Omental fat pad (tissue), 4 donors: ENCODE measurements around the gene CSTF3. TPM values are rescaled to one million over a fixed set of nuclear protein-coding genes. Genes with fewer than 3 reads are reported as not detected.

ENCODE experiments used
- ATAC-seq: fragments of 150-250 bp; one replicate; pipeline ENCODE4 v1.9.1; 2016; ENCODE audit warnings: mild to moderate bottlenecking, moderate library complexity; ENCODE audit not compliant: low FRiP score
- DNase-seq: peaks from one replicate; pipeline ENCODE4 v3.0.0-alpha.2; 2019; ENCODE audit warnings: low spot score
- total RNA-seq, 4 donors: library from RNA; depleted of rRNA; stranded (reverse); fragments of >200 nt; gene quantifications; one replicate each; pipeline ENCODE4 v1.1.0, GENCODE V29; 2016
- TF ChIP-seq, protein P1 (sequence below), 3 donors: fragments of 450-650 bp; IDR thresholded peaks; one replicate each; pipeline ENCODE4 v1.5.1; 2016 to 2017; ENCODE audit warnings: antibody characterized with exemption in 3 of 3, mild to moderate bottlenecking in 3 of 3, moderate library complexity in 2 of 3

Gene CSTF3
- total RNA-seq, 4 donors from 2014 or later, result 7.9 to 22.1 (median 11.4) TPM

DNA sequence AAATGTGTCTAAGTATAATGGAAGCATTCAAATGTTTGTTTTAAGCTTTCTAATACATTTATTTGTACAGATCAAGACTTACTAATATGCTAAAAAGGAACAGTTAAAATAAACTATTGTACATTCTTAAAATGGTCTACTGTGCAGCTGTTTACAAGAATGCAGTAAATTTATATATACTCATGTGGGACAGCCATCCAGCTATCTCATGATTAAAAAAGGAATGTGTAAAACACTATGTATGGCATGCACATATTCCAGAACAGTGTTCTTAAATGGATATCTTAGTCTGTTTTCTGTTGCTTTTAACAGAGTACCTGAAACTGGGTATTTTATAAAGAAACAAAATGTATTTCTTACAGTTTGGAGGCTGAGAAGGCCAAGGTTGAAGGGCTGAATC, 30.2 kb upstream of the CSTF3 start:
- DNase-seq (no peak), ATAC-seq (no peak)
- TF ChIP-seq, protein P1, sequence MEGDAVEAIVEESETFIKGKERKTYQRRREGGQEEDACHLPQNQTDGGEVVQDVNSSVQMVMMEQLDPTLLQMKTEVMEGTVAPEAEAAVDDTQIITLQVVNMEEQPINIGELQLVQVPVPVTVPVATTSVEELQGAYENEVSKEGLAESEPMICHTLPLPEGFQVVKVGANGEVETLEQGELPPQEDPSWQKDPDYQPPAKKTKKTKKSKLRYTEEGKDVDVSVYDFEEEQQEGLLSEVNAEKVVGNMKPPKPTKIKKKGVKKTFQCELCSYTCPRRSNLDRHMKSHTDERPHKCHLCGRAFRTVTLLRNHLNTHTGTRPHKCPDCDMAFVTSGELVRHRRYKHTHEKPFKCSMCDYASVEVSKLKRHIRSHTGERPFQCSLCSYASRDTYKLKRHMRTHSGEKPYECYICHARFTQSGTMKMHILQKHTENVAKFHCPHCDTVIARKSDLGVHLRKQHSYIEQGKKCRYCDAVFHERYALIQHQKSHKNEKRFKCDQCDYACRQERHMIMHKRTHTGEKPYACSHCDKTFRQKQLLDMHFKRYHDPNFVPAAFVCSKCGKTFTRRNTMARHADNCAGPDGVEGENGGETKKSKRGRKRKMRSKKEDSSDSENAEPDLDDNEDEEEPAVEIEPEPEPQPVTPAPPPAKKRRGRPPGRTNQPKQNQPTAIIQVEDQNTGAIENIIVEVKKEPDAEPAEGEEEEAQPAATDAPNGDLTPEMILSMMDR (IDR thresholded peaks at IDR 0.05), result no peak

DNA sequence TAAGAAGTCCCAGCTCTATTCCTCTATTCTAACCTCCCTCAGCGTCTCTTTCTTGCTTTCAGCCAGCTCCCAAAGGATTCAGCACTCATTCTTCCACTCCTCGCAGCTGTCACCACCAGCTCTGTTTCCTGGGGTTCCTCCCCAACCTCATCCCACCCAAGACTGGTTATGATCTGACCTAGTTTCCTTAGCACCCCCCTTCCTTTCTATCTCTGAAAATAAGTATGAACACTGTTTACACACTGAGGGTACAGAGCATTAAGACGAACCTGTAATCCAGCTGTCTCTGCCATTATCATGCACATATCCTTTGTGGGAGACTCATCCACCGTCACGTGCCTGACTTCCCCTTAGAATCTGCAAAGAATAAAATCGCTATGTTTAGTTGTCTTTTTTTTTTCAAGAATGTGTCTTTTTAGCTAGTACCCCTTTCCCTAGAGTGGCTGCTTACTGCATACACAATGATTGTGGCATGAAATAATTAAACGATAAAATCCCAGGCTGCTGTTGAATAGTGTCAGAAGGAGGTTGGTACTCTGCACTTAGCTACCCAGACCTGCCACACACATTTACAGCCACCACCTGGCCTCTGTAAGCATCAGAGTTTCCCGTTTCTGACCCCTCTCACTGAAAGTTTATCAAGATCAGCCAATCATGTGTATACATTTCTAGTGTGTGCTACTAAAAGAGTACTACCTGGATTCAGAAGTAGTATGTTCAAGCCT, 26.9 kb upstream of the CSTF3 start:
- ATAC-seq (no peak), DNase-seq (no peak)
- TF ChIP-seq, protein P1 (IDR thresholded peaks at IDR 0.05), result no peak

DNA sequence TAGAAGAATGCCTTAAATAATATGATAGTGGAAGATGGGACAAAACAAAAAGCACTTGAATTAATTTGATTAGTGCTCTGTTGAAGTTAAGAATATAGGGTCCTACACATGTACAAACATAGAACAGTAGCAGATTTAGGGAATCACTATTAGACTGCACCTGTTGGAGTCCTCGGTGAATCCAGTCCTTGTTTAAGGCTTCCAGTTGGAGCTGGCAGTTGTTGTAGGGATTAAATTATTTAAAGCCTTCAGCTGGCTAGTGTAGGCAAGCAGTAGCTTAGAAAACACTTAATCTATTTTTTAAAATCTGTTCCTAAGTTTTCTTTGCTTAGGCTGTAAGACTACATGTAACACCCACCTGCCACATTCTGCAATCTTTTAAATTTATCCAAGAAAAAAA, 24.5 kb upstream of the CSTF3 start:
- DNase-seq (no peak), ATAC-seq (no peak)
- TF ChIP-seq, protein P1 (IDR thresholded peaks at IDR 0.05), result no peak

DNA sequence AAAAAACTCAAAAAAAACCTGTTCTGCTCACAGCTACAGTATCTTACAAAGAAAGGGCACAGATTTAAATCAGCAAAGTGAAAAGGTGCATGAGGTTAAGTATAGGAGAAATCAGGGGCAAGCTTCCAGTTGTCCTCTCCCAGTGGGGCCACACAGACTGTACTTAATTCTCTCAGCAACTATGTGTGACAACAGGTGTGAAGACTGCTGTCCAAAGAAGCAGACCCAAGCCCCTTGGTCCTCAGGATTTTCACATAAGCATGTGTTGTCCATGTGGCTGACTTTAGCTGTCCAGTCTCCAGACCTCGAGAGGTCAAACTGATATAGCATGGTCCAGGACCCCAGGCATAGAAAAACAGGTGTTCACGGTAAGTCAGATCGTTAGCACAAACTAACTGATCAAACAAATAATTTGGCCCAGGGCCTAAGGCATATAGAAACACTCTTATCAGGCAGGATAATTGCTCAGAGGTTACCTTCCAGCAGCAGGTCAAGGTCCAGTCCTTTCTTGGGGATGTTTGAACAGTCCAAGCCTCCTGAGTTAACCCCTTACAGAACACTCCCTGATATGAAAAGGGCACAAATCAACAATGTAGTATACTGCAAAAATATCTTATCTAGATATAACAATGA, 21.1 kb upstream of the CSTF3 start:
- DNase-seq (no peak), ATAC-seq (no peak)
- TF ChIP-seq, protein P1 (IDR thresholded peaks at IDR 0.05), result no peak

DNA sequence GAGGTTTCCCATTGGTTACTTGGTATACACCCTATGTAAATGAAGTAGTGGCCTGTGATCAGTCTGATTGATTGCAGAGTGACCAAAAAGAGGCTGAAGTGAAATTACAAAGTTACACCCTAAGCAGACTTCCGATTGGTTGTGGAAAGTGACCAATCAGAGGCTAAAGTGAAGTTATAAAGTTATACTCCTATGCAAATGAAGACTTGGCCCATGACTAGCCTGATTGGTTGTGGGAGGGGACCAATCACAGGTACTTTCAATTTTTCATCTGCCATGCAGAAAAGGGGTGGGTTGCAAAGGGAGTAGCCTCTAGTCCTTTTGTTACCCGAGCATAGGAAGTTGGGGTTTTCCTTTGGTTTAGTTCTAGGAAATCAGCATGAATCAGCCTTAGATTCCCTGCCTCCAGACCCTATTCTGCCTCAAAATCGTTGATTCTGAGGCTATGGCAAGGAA, 18.1 kb upstream of the CSTF3 start:
- TF ChIP-seq, protein P1 (IDR thresholded peaks at IDR 0.05), result no peak
- DNase-seq (no peak), ATAC-seq (no peak)

DNA sequence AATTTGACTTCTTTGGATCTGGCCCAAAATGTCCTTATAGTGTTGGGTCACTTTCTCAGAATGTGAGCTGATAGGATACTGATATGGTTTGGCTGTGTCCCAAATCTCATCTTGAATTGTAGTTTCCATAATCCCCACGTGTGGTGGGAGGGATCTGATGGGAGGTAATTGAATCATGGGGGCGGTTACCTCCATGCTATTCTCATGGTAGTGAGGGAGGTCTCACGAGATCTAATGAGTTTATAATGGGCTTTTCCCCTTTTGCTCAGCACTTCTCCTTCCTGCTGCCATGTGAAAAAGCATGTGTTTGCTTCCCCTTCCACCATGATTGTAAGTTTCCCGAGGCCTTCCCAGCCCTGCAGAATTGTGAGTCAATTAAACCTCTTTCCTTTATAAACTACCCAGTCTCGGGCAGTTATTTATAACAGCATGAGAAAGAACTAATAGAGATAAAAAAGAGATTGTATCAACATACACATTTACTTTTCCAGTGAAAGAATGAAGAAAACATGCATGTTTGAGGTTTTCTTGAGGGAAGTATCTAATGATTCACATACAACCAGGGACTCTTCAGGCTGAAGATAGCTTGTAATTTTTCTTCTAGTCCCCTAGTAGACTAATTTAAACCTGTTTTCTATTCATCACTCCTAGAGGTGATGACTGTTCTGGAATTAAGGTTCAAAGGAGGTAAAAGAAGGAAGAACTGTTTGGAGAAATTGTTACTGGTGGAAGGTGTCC, 17.3 kb upstream of the CSTF3 start:
- TF ChIP-seq, protein P1 (IDR thresholded peaks at IDR 0.05), result no peak
- ATAC-seq (no peak), DNase-seq (no peak)
